Trophoblast cell (in vitro differentiated cells and primary cell): ENCODE results near the gene TLX2.

ENCODE experiments used
- DNase-seq, 2 donors: peaks; one replicate each; pipeline ENCODE4 v3.0.0-alpha.2; 2016
- H2AFZ ChIP-seq: 2 replicates; pipeline ENCODE4 v1.6.1; 2013; ENCODE audit warnings: low read length, moderate library complexity, mild to moderate bottlenecking; ENCODE audit not compliant: insufficient read depth, poor library complexity
- H2AK5ac ChIP-seq: 2 replicates; pipeline ENCODE4 v1.6.1; 2013; ENCODE audit warnings: mild to moderate bottlenecking, low read length
- H2BK120ac ChIP-seq: 2 replicates; pipeline ENCODE4 v1.6.1; 2013; ENCODE audit warnings: low read length, mild to moderate bottlenecking, moderate library complexity; ENCODE audit not compliant: insufficient read depth, poor library complexity
- H2BK12ac ChIP-seq: 2 replicates; pipeline ENCODE4 v1.6.1; 2013; ENCODE audit warnings: mild to moderate bottlenecking, low read length, moderate library complexity
- H2BK5ac ChIP-seq: 2 replicates; pipeline ENCODE4 v1.6.1; 2013; ENCODE audit warnings: low read length, low read depth, moderate library complexity, mild to moderate bottlenecking; ENCODE audit not compliant: poor library complexity
- H3K14ac ChIP-seq: 2 replicates; pipeline ENCODE4 v1.6.1; 2013; ENCODE audit warnings: mild to moderate bottlenecking, low read length
- H3K18ac ChIP-seq: 2 replicates; pipeline ENCODE4 v1.6.1; 2013; ENCODE audit warnings: mild to moderate bottlenecking, low read length
- H3K23ac ChIP-seq: 2 replicates; pipeline ENCODE4 v1.6.1; 2013; ENCODE audit warnings: low read length
- H3K27ac ChIP-seq: 2 replicates; pipeline ENCODE4 v1.5.1; 2013; ENCODE audit warnings: low read depth, mild to moderate bottlenecking, inconsistent platforms, low read length, moderate library complexity
- H3K27me3 ChIP-seq: 2 replicates; pipeline ENCODE4 v1.6.1; 2013; ENCODE audit warnings: inconsistent platforms, mild to moderate bottlenecking, low read length, moderate library complexity; ENCODE audit not compliant: insufficient read depth
- H3K36me3 ChIP-seq, 2 experiments: 1 replicate in 1 of 2; 2 replicates in 1 of 2; pipeline ENCODE4 v1.6.1; 2013; ENCODE audit warnings: low read length in 2 of 2, mild to moderate bottlenecking in 2 of 2, moderate library complexity in 1 of 2; ENCODE audit not compliant: insufficient read depth in 2 of 2, control insufficient read depth in 1 of 2
- H3K4ac ChIP-seq: 2 replicates; pipeline ENCODE4 v1.6.1; 2013; ENCODE audit warnings: low read depth, mild to moderate bottlenecking, low read length, moderate library complexity
- H3K4me1 ChIP-seq, 2 experiments: 1 replicate in 1 of 2; 2 replicates in 1 of 2; pipeline ENCODE4 v1.6.1; 2013; ENCODE audit warnings: low read length in 2 of 2, mild to moderate bottlenecking in 2 of 2, moderate library complexity in 1 of 2; ENCODE audit not compliant: insufficient read depth in 2 of 2, control insufficient read depth in 1 of 2
- H3K4me2 ChIP-seq: 2 replicates; pipeline ENCODE4 v1.6.1; 2013; ENCODE audit warnings: inconsistent platforms, mild to moderate bottlenecking, low read length, moderate library complexity
- H3K4me3 ChIP-seq: 2 replicates; pipeline ENCODE4 v1.5.1; 2013; ENCODE audit warnings: mild to moderate bottlenecking, low read depth, low read length, inconsistent platforms
- H3K79me1 ChIP-seq: one replicate; pipeline ENCODE4 v1.6.1; 2013; ENCODE audit warnings: low read length
- H3K79me2 ChIP-seq: 2 replicates; pipeline ENCODE4 v1.6.1; 2013; ENCODE audit warnings: low read length, mild to moderate bottlenecking; ENCODE audit not compliant: control insufficient read depth, insufficient read depth, poor library complexity
- H3K9ac ChIP-seq: 2 replicates; pipeline ENCODE4 v1.6.1; 2013; ENCODE audit warnings: mild to moderate bottlenecking, low read length
- H3K9me3 ChIP-seq: 2 replicates; pipeline ENCODE4 v1.6.1; 2013; ENCODE audit warnings: low read depth, mild to moderate bottlenecking, control low read depth, inconsistent platforms, low read length; ENCODE audit not compliant: insufficient read depth
- H4K12ac ChIP-seq: 2 replicates; pipeline ENCODE4 v1.6.1; 2013; ENCODE audit warnings: low read depth, mild to moderate bottlenecking, low read length, moderate library complexity
- H4K8ac ChIP-seq: 2 replicates; pipeline ENCODE4 v1.6.1; 2013; ENCODE audit warnings: low read depth, mild to moderate bottlenecking, low read length, moderate library complexity
- H4K91ac ChIP-seq: one replicate; pipeline ENCODE4 v1.6.1; 2013; ENCODE audit warnings: low read depth, mild to moderate bottlenecking, low read length, moderate library complexity
- WGBS: extraction: QIAGEN DNeasy Blood & Tissue Kit; methylation state at CpG from one replicate; pipeline ENCODE4 v1.1.7; 2013; ENCODE audit warnings: missing lambda C conversion rate; ENCODE audit not compliant: insufficient read length, insufficient coverage; ENCODE audit errors: extremely low coverage; 5-methylcytosine and 5-hydroxymethylcytosine counted together

The TLX2 gene

GRCh38 chr2:74495440-74495839 is 18.8 kb upstream of the TLX2 start:
- peaks cover 16 to 18% of the 10 kb centered on the region in 2 experiments for H3K4me1 ChIP-seq
- no peak overlapping the region for H3K4ac ChIP-seq
- no peaks in the 10 kb centered on the region for H3K79me2 ChIP-seq
- DNase-seq = no peak
- no peak overlapping the region for H3K4me2 ChIP-seq
- peaks cover 3% of the 10 kb centered on the region for H3K9me3 ChIP-seq
- H3K36me3 ChIP-seq = peaks cover 24 to 33% of the 10 kb centered on the region in 2 experiments
- no peak overlapping the region for H2AFZ ChIP-seq
- H3K18ac ChIP-seq = no peak overlapping the region
- H3K14ac ChIP-seq = no peak overlapping the region
- H3K9ac ChIP-seq = no peak overlapping the region
- H2BK5ac ChIP-seq = no peak overlapping the region
- no peak overlapping the region for H3K27ac ChIP-seq
- no peak overlapping the region for H3K23ac ChIP-seq
- H3K27me3 ChIP-seq = peaks cover 32% of the 10 kb centered on the region
- H4K91ac ChIP-seq = no peak overlapping the region
- H3K79me1 ChIP-seq = peaks cover 3% of the 10 kb centered on the region
- no peak overlapping the region for H2BK12ac ChIP-seq
- no peak overlapping the region for H4K12ac ChIP-seq
- H3K4me3 ChIP-seq = no peak overlapping the region
- H2AK5ac ChIP-seq = no peak overlapping the region
- H2BK120ac ChIP-seq = no peak overlapping the region
- H4K8ac ChIP-seq = no peak overlapping the region
- WGBS = no CpG with 5 or more reads among the region's 1 CpG

GRCh38 chr2:74496997-74497776 is 17.1 kb upstream of the TLX2 start:
- H3K9me3 ChIP-seq = peaks cover 2% of the 10 kb centered on the region
- no peak overlapping the region for H3K23ac ChIP-seq
- H4K8ac ChIP-seq = no peak overlapping the region
- H3K27me3 ChIP-seq = peaks cover 50% of the 10 kb centered on the region
- H3K14ac ChIP-seq = no peak overlapping the region
- no peak overlapping the region for H3K18ac ChIP-seq
- H3K79me1 ChIP-seq = peaks cover 3% of the 10 kb centered on the region
- H3K79me2 ChIP-seq = no peaks in the 10 kb centered on the region
- peaks cover 18% of the 10 kb centered on the region in 2 experiments for H3K4me1 ChIP-seq
- peak overlapping the region; percentile 63 for H3K4me2 ChIP-seq
- H4K91ac ChIP-seq = no peak overlapping the region
- no peak overlapping the region for H3K4ac ChIP-seq
- no peak overlapping the region for H2BK12ac ChIP-seq
- no peak overlapping the region for H3K4me3 ChIP-seq
- DNase-seq = no peak
- no CpG with 5 or more reads among the region's 19 CpGs for WGBS
- no peak overlapping the region for H2AK5ac ChIP-seq
- H3K9ac ChIP-seq = no peak overlapping the region
- no peak overlapping the region for H3K27ac ChIP-seq
- H4K12ac ChIP-seq = no peak overlapping the region
- H2BK120ac ChIP-seq = no peak overlapping the region
- peaks cover 8 to 15% of the 10 kb centered on the region in 2 experiments for H3K36me3 ChIP-seq
- no peak overlapping the region for H2BK5ac ChIP-seq
- H2AFZ ChIP-seq = no peak overlapping the region

GRCh38 chr2:74497777-74498499 is 16.3 kb upstream of the TLX2 start:
- Histone ChIP-seq H3K4me2 (peak overlapping the region; percentile 63), H3K14ac (no peak overlapping the region), H2BK5ac (no peak overlapping the region), H3K27me3 (peaks cover 57% of the 10 kb centered on the region), H3K36me3 (peaks cover 2 to 8% of the 10 kb centered on the region in 2 experiments), H4K91ac (no peak overlapping the region), H3K27ac (no peak overlapping the region), H3K4ac (no peak overlapping the region), H3K79me2 (peaks cover 4% of the 10 kb centered on the region), H3K9ac (no peak overlapping the region), H3K4me3 (peak overlapping the region; percentile 54), H4K8ac (peak overlapping the region; percentile 1), H2BK12ac (no peak overlapping the region), H4K12ac (no peak overlapping the region), H3K79me1 (peaks cover 10% of the 10 kb centered on the region), H2AK5ac (no peak overlapping the region), H3K23ac (no peak overlapping the region), H3K9me3 (peaks cover 2% of the 10 kb centered on the region), H2BK120ac (no peak overlapping the region), H3K4me1 (peaks cover 20 to 21% of the 10 kb centered on the region in 2 experiments), H2AFZ (peak overlapping the region; percentile 27), H3K18ac (no peak overlapping the region)
- DNase-seq = peak; percentile 39 to 71
- no CpG with 5 or more reads among the region's 61 CpGs for WGBS

- DNase-seq = peak; percentile 23 to 33
- Histone ChIP-seq H2AK5ac (no peak overlapping the region), H2AFZ (peak overlapping the region; percentile 27), H2BK120ac (no peak overlapping the region), H3K4me3 (peak overlapping the region; percentile 30), H2BK5ac (no peak overlapping the region), H3K14ac (no peak overlapping the region), H3K4me1 (peaks cover 25% of the 10 kb centered on the region in 2 experiments), H3K27me3 (peaks cover 63% of the 10 kb centered on the region), H3K36me3 (peaks cover 0 to under 1% of the 10 kb centered on the region in 2 experiments), H3K18ac (no peak overlapping the region), H3K27ac (no peak overlapping the region), H2BK12ac (no peak overlapping the region), H3K23ac (no peak overlapping the region), H3K4ac (no peak overlapping the region), H4K91ac (no peak overlapping the region), H3K9ac (no peak overlapping the region), H3K9me3 (peaks cover 2% of the 10 kb centered on the region), H3K4me2 (peak overlapping the region; percentile 63), H4K12ac (no peak overlapping the region), H4K8ac (no peak overlapping the region), H3K79me1 (peaks cover 18% of the 10 kb centered on the region), H3K79me2 (peaks cover 8% of the 10 kb centered on the region)
- no CpG with 5 or more reads among the region's 41 CpGs for WGBS
These were observed 15.6 kb upstream of the TLX2 start for GRCh38 chr2:74498500-74499266.
